ENCODE measurements around the gene STIL. TPM values are rescaled to one million over a fixed set of nuclear protein-coding genes. Genes with fewer than 3 reads are reported as not detected.

Gene STIL
- total and polyA plus RNA-seq, 4 donors = 0.26 to 20.5 (median 0.75) TPM

DNA sequence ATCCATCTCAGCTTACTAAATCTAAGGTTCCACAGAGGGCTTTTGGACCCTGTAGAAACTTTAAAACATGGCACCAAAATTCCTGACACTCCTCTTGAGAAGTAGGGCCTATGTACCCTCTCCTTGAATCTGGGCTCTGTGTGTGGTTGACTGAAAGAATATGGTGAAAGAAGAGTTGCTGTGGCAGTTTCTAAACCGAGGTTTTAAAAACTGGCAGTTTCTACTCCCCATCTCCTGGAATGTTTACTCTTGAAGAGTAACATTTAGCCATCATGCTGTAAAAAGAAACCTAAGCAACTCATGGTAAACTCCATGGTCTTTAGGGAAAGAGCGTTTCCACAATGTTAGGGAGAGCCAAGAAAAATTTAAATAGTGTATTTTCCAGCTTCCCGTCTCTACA lies 15.0 kb upstream of the STIL start:
- Histone ChIP-seq H3K4me1 (ENCODE audit: control insufficient read depth in 4 of 4, insufficient read depth in 4 of 4, low read length in 3 of 4) (peaks cover 2 to 9% (median 7%) of the 10 kb centered on the region in 4 donors), H3K4me3 (ENCODE audit: low read depth in 1 of 3, low read length in 3 of 3) (no peak overlapping the region), H3K9ac (ENCODE audit: low read depth in 1 of 2, low read length in 2 of 2) (no peak overlapping the region), H3K9me3 (ENCODE audit: control insufficient read depth in 4 of 4, low read length in 3 of 4) (no peaks in the 10 kb centered on the region), H3K36me3 (ENCODE audit: control insufficient read depth in 4 of 4, insufficient read depth in 3 of 4, low read depth in 1 of 4, low read length in 3 of 4) (no peaks in the 10 kb centered on the region), H3K27me3 (ENCODE audit: control insufficient read depth in 4 of 4, insufficient read depth in 4 of 4, low read length in 3 of 4) (no peaks in the 10 kb centered on the region), H3K27ac (ENCODE audit: low read depth in 1 of 2, low read length in 2 of 2) (no peak overlapping the region)
- no peak for DNase-seq (ENCODE audit: low spot score)
- 93% methylated on average over 3 of the region's 3 CpGs for WGBS
- TF ChIP-seq, protein P1, sequence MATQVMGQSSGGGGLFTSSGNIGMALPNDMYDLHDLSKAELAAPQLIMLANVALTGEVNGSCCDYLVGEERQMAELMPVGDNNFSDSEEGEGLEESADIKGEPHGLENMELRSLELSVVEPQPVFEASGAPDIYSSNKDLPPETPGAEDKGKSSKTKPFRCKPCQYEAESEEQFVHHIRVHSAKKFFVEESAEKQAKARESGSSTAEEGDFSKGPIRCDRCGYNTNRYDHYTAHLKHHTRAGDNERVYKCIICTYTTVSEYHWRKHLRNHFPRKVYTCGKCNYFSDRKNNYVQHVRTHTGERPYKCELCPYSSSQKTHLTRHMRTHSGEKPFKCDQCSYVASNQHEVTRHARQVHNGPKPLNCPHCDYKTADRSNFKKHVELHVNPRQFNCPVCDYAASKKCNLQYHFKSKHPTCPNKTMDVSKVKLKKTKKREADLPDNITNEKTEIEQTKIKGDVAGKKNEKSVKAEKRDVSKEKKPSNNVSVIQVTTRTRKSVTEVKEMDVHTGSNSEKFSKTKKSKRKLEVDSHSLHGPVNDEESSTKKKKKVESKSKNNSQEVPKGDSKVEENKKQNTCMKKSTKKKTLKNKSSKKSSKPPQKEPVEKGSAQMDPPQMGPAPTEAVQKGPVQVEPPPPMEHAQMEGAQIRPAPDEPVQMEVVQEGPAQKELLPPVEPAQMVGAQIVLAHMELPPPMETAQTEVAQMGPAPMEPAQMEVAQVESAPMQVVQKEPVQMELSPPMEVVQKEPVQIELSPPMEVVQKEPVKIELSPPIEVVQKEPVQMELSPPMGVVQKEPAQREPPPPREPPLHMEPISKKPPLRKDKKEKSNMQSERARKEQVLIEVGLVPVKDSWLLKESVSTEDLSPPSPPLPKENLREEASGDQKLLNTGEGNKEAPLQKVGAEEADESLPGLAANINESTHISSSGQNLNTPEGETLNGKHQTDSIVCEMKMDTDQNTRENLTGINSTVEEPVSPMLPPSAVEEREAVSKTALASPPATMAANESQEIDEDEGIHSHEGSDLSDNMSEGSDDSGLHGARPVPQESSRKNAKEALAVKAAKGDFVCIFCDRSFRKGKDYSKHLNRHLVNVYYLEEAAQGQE (IDR thresholded peaks at IDR 0.05) = no peak
- TF ChIP-seq TAF1 (conservative IDR thresholded peaks at IDR 0.05) (no peak), RXRA (IDR thresholded peaks at IDR 0.05) (no peak), SP1 (IDR thresholded peaks at IDR 0.05) (no peak), EGR1 (IDR thresholded peaks at IDR 0.05; ENCODE audit: low read depth in 2 of 2) (no peak), RAD21 (IDR thresholded peaks at IDR 0.05) (no peak), YY1 (IDR thresholded peaks at IDR 0.05) (no peak), HNF4G (IDR thresholded peaks at IDR 0.05) (no peak), FOXA2 (IDR thresholded peaks at IDR 0.05) (no peak), GABPA (IDR thresholded peaks at IDR 0.05 in 1 of 2, conservative IDR thresholded peaks at IDR 0.05 in 1 of 2) (no peak), FOXA1 (IDR thresholded peaks at IDR 0.05) (no peak), JUND (IDR thresholded peaks at IDR 0.05) (no peak), NR2F2 (IDR thresholded peaks at IDR 0.05) (no peak)
- TF ChIP-seq, protein P2, sequence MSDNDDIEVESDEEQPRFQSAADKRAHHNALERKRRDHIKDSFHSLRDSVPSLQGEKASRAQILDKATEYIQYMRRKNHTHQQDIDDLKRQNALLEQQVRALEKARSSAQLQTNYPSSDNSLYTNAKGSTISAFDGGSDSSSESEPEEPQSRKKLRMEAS (IDR thresholded peaks at IDR 0.05) = no peak
- TF ChIP-seq, protein P3, sequence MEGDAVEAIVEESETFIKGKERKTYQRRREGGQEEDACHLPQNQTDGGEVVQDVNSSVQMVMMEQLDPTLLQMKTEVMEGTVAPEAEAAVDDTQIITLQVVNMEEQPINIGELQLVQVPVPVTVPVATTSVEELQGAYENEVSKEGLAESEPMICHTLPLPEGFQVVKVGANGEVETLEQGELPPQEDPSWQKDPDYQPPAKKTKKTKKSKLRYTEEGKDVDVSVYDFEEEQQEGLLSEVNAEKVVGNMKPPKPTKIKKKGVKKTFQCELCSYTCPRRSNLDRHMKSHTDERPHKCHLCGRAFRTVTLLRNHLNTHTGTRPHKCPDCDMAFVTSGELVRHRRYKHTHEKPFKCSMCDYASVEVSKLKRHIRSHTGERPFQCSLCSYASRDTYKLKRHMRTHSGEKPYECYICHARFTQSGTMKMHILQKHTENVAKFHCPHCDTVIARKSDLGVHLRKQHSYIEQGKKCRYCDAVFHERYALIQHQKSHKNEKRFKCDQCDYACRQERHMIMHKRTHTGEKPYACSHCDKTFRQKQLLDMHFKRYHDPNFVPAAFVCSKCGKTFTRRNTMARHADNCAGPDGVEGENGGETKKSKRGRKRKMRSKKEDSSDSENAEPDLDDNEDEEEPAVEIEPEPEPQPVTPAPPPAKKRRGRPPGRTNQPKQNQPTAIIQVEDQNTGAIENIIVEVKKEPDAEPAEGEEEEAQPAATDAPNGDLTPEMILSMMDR (IDR thresholded peaks at IDR 0.05; ENCODE audit: low read depth, low read length, missing input control) = no peak
- TF ChIP-seq, protein P4, sequence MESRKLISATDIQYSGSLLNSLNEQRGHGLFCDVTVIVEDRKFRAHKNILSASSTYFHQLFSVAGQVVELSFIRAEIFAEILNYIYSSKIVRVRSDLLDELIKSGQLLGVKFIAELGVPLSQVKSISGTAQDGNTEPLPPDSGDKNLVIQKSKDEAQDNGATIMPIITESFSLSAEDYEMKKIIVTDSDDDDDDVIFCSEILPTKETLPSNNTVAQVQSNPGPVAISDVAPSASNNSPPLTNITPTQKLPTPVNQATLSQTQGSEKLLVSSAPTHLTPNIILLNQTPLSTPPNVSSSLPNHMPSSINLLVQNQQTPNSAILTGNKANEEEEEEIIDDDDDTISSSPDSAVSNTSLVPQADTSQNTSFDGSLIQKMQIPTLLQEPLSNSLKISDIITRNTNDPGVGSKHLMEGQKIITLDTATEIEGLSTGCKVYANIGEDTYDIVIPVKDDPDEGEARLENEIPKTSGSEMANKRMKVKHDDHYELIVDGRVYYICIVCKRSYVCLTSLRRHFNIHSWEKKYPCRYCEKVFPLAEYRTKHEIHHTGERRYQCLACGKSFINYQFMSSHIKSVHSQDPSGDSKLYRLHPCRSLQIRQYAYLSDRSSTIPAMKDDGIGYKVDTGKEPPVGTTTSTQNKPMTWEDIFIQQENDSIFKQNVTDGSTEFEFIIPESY (IDR thresholded peaks at IDR 0.05) = no peak

DNA sequence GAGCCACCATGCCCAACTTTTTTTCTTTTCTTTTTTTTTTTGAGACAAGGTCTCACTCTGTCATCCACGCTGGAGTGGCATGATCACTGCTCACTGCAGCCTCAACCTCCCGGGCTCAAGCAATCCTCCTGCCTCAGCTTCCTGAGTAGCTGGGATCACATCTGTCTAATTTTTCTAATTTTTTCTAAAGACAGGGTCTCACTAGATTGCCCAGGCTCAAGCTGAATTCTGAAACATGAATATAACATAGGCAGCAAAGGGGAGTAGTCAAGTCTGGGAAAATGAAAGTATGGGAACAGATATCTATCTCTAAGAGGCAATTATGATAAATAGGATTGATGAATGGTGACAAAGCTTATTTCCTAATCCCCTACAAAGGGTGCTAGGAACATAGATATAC lies 12.3 kb upstream of the STIL start:
- Histone ChIP-seq H3K9me3 (ENCODE audit: control insufficient read depth in 4 of 4, low read length in 3 of 4) (no peaks in the 10 kb centered on the region), H3K9ac (ENCODE audit: low read depth in 1 of 2, low read length in 2 of 2) (no peak overlapping the region), H3K36me3 (ENCODE audit: control insufficient read depth in 4 of 4, insufficient read depth in 3 of 4, low read depth in 1 of 4, low read length in 3 of 4) (no peaks in the 10 kb centered on the region), H3K27me3 (ENCODE audit: control insufficient read depth in 4 of 4, insufficient read depth in 4 of 4, low read length in 3 of 4) (no peaks in the 10 kb centered on the region), H3K4me1 (ENCODE audit: control insufficient read depth in 4 of 4, insufficient read depth in 4 of 4, low read length in 3 of 4) (no peaks in the 10 kb centered on the region), H3K27ac (ENCODE audit: low read depth in 1 of 2, low read length in 2 of 2) (no peak overlapping the region), H3K4me3 (ENCODE audit: low read depth in 1 of 3, low read length in 3 of 3) (no peak overlapping the region)
- 94% methylated on average over 2 of the region's 2 CpGs for WGBS
- DNase-seq (ENCODE audit: low spot score) = no peak
- TF ChIP-seq FOXA2 (IDR thresholded peaks at IDR 0.05) (no peak), NR2F2 (IDR thresholded peaks at IDR 0.05) (no peak), RAD21 (IDR thresholded peaks at IDR 0.05) (no peak)

All from liver (tissue), 9 donors.